OCI-LY3 (cell line): ENCODE data around the gene GTPBP1.

Experiments
- EZH2phosphoT487 ChIP-seq: fragments of 200-600 bp; shearing (Covaris generic); IDR thresholded peaks from 2 replicates; pipeline ENCODE4 v1.6.1; 2018; ENCODE audit warnings: antibody characterized with exemption, mixed run types, low read depth
- TF ChIP-seq, protein P1 (sequence below): fragments of 200-600, 300-600 bp; sonication (generic); IDR thresholded peaks from 2 replicates; pipeline ENCODE4 v1.5.1; 2014; ENCODE audit warnings: antibody characterized with exemption, low read length, low read depth

DNA sequence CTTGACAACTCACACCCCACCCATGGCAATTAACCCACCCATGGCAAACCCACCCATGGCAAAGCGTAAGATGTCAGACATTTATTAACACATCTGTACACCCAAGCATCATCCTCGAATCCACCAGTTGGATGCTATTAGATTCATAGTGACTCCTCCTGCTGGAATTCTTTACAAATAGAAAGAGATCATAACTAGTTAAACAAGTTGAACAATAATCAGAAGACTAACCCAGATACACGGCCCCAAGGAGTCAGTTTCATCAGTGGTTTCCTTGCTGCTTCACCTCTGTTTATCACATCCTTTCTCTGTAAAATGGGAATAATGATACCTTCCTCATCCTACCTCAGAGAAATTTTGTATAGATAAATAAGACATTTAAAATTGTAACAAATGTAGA, 5.1 kb downstream of the GTPBP1 start:
- TF ChIP-seq EZH2phosphoT487: no peak
- TF ChIP-seq, protein P1, sequence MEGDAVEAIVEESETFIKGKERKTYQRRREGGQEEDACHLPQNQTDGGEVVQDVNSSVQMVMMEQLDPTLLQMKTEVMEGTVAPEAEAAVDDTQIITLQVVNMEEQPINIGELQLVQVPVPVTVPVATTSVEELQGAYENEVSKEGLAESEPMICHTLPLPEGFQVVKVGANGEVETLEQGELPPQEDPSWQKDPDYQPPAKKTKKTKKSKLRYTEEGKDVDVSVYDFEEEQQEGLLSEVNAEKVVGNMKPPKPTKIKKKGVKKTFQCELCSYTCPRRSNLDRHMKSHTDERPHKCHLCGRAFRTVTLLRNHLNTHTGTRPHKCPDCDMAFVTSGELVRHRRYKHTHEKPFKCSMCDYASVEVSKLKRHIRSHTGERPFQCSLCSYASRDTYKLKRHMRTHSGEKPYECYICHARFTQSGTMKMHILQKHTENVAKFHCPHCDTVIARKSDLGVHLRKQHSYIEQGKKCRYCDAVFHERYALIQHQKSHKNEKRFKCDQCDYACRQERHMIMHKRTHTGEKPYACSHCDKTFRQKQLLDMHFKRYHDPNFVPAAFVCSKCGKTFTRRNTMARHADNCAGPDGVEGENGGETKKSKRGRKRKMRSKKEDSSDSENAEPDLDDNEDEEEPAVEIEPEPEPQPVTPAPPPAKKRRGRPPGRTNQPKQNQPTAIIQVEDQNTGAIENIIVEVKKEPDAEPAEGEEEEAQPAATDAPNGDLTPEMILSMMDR: no peak
